ENCODE data around the gene SLPI.
A peak's percentile ranks its signal among the peaks of the same experiment; 100 is the strongest.

Gene SLPI

GRCh38 chr20:45269754-45270270, 15.4 kb upstream of the SLPI start:
- DNase-seq: no peak

GRCh38 chr20:45269056-45269455, 14.7 kb upstream of the SLPI start:
- no peak for DNase-seq

GRCh38 chr20:45268531-45268930, 14.2 kb upstream of the SLPI start:
- DNase-seq: no peak

GRCh38 chr20:45266977-45267376, 12.6 kb upstream of the SLPI start:
- no peak for DNase-seq

- DNase-seq: no peak
These were observed 9.3 kb upstream of the SLPI start for GRCh38 chr20:45263556-45264266.

- no peak for DNase-seq
These were observed 4.3 kb upstream of the SLPI start for GRCh38 chr20:45258664-45259063.

GRCh38 chr20:45258259-45258658, 3.9 kb upstream of the SLPI start:
- DNase-seq: no peak

- DNase-seq: no peak
These were observed 3.3 kb upstream of the SLPI start for GRCh38 chr20:45257711-45258110.

GRCh38 chr20:45257161-45257560, 2.8 kb upstream of the SLPI start:
- DNase-seq: no peak

GRCh38 chr20:45253261-45253660, 1.1 kb downstream of the SLPI start:
- no peak for DNase-seq

GRCh38 chr20:45251884-45252560, 2.3 kb downstream of the SLPI start:
- no peak for DNase-seq

GRCh38 chr20:45248609-45249008, 5.8 kb downstream of the SLPI start:
- DNase-seq: no peak

- no peak for DNase-seq
These were observed 6.5 kb downstream of the SLPI start for GRCh38 chr20:45247865-45248264.

- no peak for DNase-seq
These were observed 8.3 kb downstream of the SLPI start for GRCh38 chr20:45246109-45246508.

GRCh38 chr20:45238139-45238538, 16.2 kb downstream of the SLPI start:
- no peak for DNase-seq

GRCh38 chr20:45235995-45236394, 18.4 kb downstream of the SLPI start:
- no peak for DNase-seq

- DNase-seq: no peak
These were observed 23.7 kb downstream of the SLPI start for GRCh38 chr20:45230631-45231030.

GRCh38 chr20:45229264-45230056, 24.9 kb downstream of the SLPI start:
- peak in 1 of 2 experiments; percentile 46 for DNase-seq

GRCh38 chr20:45226287-45226686, 28.1 kb downstream of the SLPI start:
- DNase-seq: no peak

- DNase-seq: no peak
These were observed 31.2 kb downstream of the SLPI start for GRCh38 chr20:45223136-45223535.

GRCh38 chr20:45221076-45221475, 33.3 kb downstream of the SLPI start, which contains the start of gene SEMG2:
Gene SEMG2, plus strand, starts transcription at chr20:45221373. Its CDS starts 17 bp downstream, at chr20:45221390.
- DNase-seq: no peak

- DNase-seq: no peak
These were observed 35.7 kb downstream of the SLPI start for GRCh38 chr20:45218636-45219035.

GRCh38 chr20:45218124-45218523, 36.2 kb downstream of the SLPI start:
- DNase-seq: no peak

GRCh38 chr20:45212836-45213235, 41.5 kb downstream of the SLPI start:
- DNase-seq: no peak

Data from stimulated activated CD4-positive, alpha-beta T cell treated with anti-CD3 and anti-CD28 coated beads, Interleukin-4, amount 100 ng/mL, for 4 hours (primary cell).